IMR-90 (cell line): Measurements from ENCODE around the gene BDKRB1. TPM values are rescaled to one million over a fixed set of nuclear protein-coding genes. Genes with fewer than 3 reads are reported as not detected.

Experiments used
- ATAC-seq: fragments of 200-7000 bp; cut with Tn5 transposase; 2 replicates; pipeline ENCODE4 v1.9.1; 2020; ENCODE audit warnings: low read depth, mild to moderate bottlenecking, moderate library complexity
- BruUV-seq: library from RNA; stranded (reverse); fragments of 400-500 nt; replicated peaks from 2 replicates; lab custom pipeline; 2021; lab: Mats Ljungman, UMichigan
- CTCF ChIA-PET: fragments of 300-600 bp; formaldehyde crosslinking; extraction: SDS; loops from one replicate; lab custom pipeline; 2021; ENCODE audit warnings: antibody characterized with exemption; lab: Yijun Ruan, JAX
- POLR2A ChIA-PET: fragments of 300-600 bp; sonication (Branson Sonifier 250); formaldehyde crosslinking; loops from one replicate; lab custom pipeline; 2022; ENCODE audit warnings: antibody characterized with exemption; ENCODE audit not compliant: unreplicated experiment; lab: Charles Lee
- DNase-seq: peaks from one replicate; pipeline ENCODE4 v3.0.0; 2013
- H2AFZ ChIP-seq: replicated peaks from 2 replicates; pipeline ENCODE3; 2013; ENCODE audit warnings: low read length, mild to moderate bottlenecking; ENCODE audit not compliant: poor library complexity
- H2AK5ac ChIP-seq: 2 replicates; pipeline ENCODE4 v1.6.1; 2013; ENCODE audit warnings: low read depth, low read length, inconsistent platforms
- H2AK9ac ChIP-seq: replicated peaks from 2 replicates; pipeline ENCODE3; 2013; ENCODE audit warnings: mild to moderate bottlenecking, low read depth, low read length, moderate library complexity; ENCODE audit not compliant: poor library complexity
- H2BK120ac ChIP-seq: 2 replicates; pipeline ENCODE4 v1.6.1; 2013; ENCODE audit warnings: low read depth, low read length, inconsistent platforms
- H2BK15ac ChIP-seq: 3 replicates; pipeline ENCODE4 v1.6.1; 2013; ENCODE audit warnings: low read depth, low read length, inconsistent platforms
- H2BK20ac ChIP-seq: 2 replicates; pipeline ENCODE4 v1.6.1; 2013; ENCODE audit warnings: low read depth, mild to moderate bottlenecking, inconsistent platforms, low read length, moderate library complexity
- H2BK5ac ChIP-seq: 2 replicates; pipeline ENCODE4 v1.6.1; 2013; ENCODE audit warnings: mild to moderate bottlenecking, low read depth, low read length, inconsistent platforms; ENCODE audit not compliant: poor library complexity, severe bottlenecking
- H3K14ac ChIP-seq: replicated peaks from 2 replicates; pipeline ENCODE4 v1.6.1; 2013; ENCODE audit warnings: low read depth, low read length, inconsistent platforms
- H3K18ac ChIP-seq: 2 replicates; pipeline ENCODE4 v1.6.1; 2013; ENCODE audit warnings: low read depth, low read length, control low read depth
- H3K23ac ChIP-seq: 2 replicates; pipeline ENCODE4 v1.6.1; 2013; ENCODE audit warnings: low read depth, low read length, inconsistent platforms
- H3K27ac ChIP-seq: 2 replicates; pipeline ENCODE4 v1.5.1; 2013; ENCODE audit warnings: mild to moderate bottlenecking, control low read depth, low read length; ENCODE audit not compliant: insufficient read depth
- H3K27me3 ChIP-seq: 2 replicates; pipeline ENCODE4 v1.6.1; 2013; ENCODE audit warnings: low read length; ENCODE audit not compliant: control insufficient read depth, insufficient read depth
- H3K36me3 ChIP-seq: 2 replicates; pipeline ENCODE4 v1.6.1; 2013; ENCODE audit warnings: low read length, mixed read lengths; ENCODE audit not compliant: control insufficient read depth, insufficient read depth
- H3K4ac ChIP-seq: 2 replicates; pipeline ENCODE4 v1.6.1; 2013; ENCODE audit warnings: low read depth, low read length, inconsistent platforms
- H3K4me1 ChIP-seq: 2 replicates; pipeline ENCODE4 v1.6.1; 2013; ENCODE audit warnings: low read length, mixed read lengths; ENCODE audit not compliant: control insufficient read depth, insufficient read depth
- H3K4me2 ChIP-seq: 2 replicates; pipeline ENCODE4 v1.6.1; 2013; ENCODE audit warnings: low read depth, mild to moderate bottlenecking, control low read depth, low read length, moderate library complexity
- H3K4me3 ChIP-seq: 2 replicates; pipeline ENCODE4 v1.5.1; 2013; ENCODE audit warnings: low read depth, mild to moderate bottlenecking, control low read depth, low read length, moderate library complexity; ENCODE audit not compliant: insufficient read depth
- H3K56ac ChIP-seq: 2 replicates; pipeline ENCODE4 v1.6.1; 2013; ENCODE audit warnings: low read length, inconsistent platforms; ENCODE audit not compliant: insufficient read depth; ENCODE audit errors: extremely low read depth
- H3K79me1 ChIP-seq, 2 experiments: 2 replicates each; pipeline ENCODE4 v1.6.1; 2013; ENCODE audit warnings: low read length in 2 of 2, inconsistent platforms in 1 of 2, low read depth in 1 of 2
- H3K9ac ChIP-seq: 2 replicates; pipeline ENCODE4 v1.6.1; 2013; ENCODE audit warnings: low read depth, low read length, control low read depth
- H3K9me1 ChIP-seq: 2 replicates; pipeline ENCODE4 v1.6.1; 2013; ENCODE audit warnings: low read length, inconsistent platforms; ENCODE audit not compliant: insufficient read depth
- H3K9me3 ChIP-seq: 2 replicates; pipeline ENCODE4 v1.6.1; 2013; ENCODE audit warnings: low read length; ENCODE audit not compliant: control insufficient read depth, insufficient read depth
- H4K20me1 ChIP-seq: 2 replicates; pipeline ENCODE4 v1.6.1; 2013; ENCODE audit warnings: low read length, inconsistent platforms; ENCODE audit not compliant: insufficient read depth
- H4K5ac ChIP-seq: 2 replicates; pipeline ENCODE4 v1.6.1; 2013; ENCODE audit warnings: mild to moderate bottlenecking, low read depth, low read length, control low read depth
- H4K8ac ChIP-seq, 2 experiments: 2 replicates each; pipeline ENCODE4 v1.6.1; 2013; ENCODE audit warnings: low read depth in 2 of 2, low read length in 2 of 2, control low read depth in 1 of 2, inconsistent platforms in 1 of 2
- H4K91ac ChIP-seq: 2 replicates; pipeline ENCODE4 v1.6.1; 2013; ENCODE audit warnings: low read depth, low read length, inconsistent platforms; ENCODE audit not compliant: insufficient read depth
- BHLHE40 ChIP-seq: fragments of 150-350 bp; IDR thresholded peaks from 2 replicates; pipeline ENCODE4 v1.6.1; 2016; ENCODE audit warnings: mild to moderate bottlenecking, low read depth, low read length
- CEBPB ChIP-seq: IDR thresholded peaks from 2 replicates; pipeline ENCODE4 v1.6.1; 2012; ENCODE audit warnings: low read depth, low read length, improper control_type of control experiment
- CHD1 ChIP-seq: IDR thresholded peaks from 2 replicates; pipeline ENCODE4 v1.6.1; 2012; ENCODE audit warnings: low read depth, low read length, improper control_type of control experiment
- FOS ChIP-seq: fragments of 150-350 bp; IDR thresholded peaks from 2 replicates; pipeline ENCODE4 v1.6.1; 2016; ENCODE audit warnings: low read depth, low read length
- MAFK ChIP-seq: IDR thresholded peaks from 2 replicates; pipeline ENCODE4 v1.6.1; 2012; ENCODE audit warnings: low read depth, low read length, improper control_type of control experiment
- MAZ ChIP-seq: IDR thresholded peaks from 2 replicates; pipeline ENCODE4 v1.6.1; 2012; ENCODE audit warnings: low read depth, mild to moderate bottlenecking, low read length, improper control_type of control experiment, moderate library complexity, borderline replicate concordance
- MXI1 ChIP-seq: IDR thresholded peaks from 2 replicates; pipeline ENCODE4 v1.6.1; 2012; ENCODE audit warnings: low read depth, mild to moderate bottlenecking, low read length, moderate library complexity, borderline replicate concordance
- NFE2L2 ChIP-seq: fragments of 150-350 bp; IDR thresholded peaks from 2 replicates; pipeline ENCODE4 v1.6.1; 2016; ENCODE audit warnings: low read depth, mild to moderate bottlenecking, low read length
- POLR2A ChIP-seq: IDR thresholded peaks from 2 replicates; pipeline ENCODE4 v1.6.1; 2012; ENCODE audit warnings: mild to moderate bottlenecking, low read depth, low read length
- RAD21 ChIP-seq: IDR thresholded peaks from 2 replicates; pipeline ENCODE4 v1.6.1; 2012; ENCODE audit warnings: low read length, improper control_type of control experiment
- SMC3 ChIP-seq: fragments of 150-350 bp; IDR thresholded peaks from 2 replicates; pipeline ENCODE4 v1.6.1; 2016; ENCODE audit warnings: low read depth, mild to moderate bottlenecking, antibody characterized with exemption, low read length, moderate library complexity
- WGBS, 2 experiments: methylation state at CpG; one replicate each; pipeline versions ENCODE4 v1.1.5 to v1.1.7; 2013; ENCODE audit warnings: missing lambda C conversion rate in 2 of 2; ENCODE audit not compliant: insufficient read length in 1 of 2; ENCODE audit errors: extremely low coverage in 2 of 2; 5-methylcytosine and 5-hydroxymethylcytosine counted together
- dilution Hi-C: fragments of 300-500 bp; cut with HindIII; formaldehyde crosslinking; loops from one replicate; pipeline ENCODE4 v1.14.3; 2018; ENCODE audit warnings: low sequenced_read_pairs; ENCODE audit not compliant: unreplicated experiment
- in situ Hi-C: fragments of 300-500 bp; cut with MboI; formaldehyde crosslinking; loops from 3 replicates; pipeline ENCODE4 v1.14.3; 2019; ENCODE audit warnings: low sequenced_read_pairs, inconsistent platforms, mixed read lengths
- intact Hi-C: fragments of 100-400 bp; cut with micrococcal nuclease; formaldehyde crosslinking; loops from 2 replicates; pipeline ENCODE4 v1.10.0; 2022
- polyA plus RNA-seq, 3 experiments: library from polyadenylated mRNA; depleted of rRNA; stranded (reverse); fragments of >200 nt; gene quantifications; 2 replicates each; pipeline ENCODE4 v1.2.3, GENCODE V29; 2012; ENCODE audit warnings: low replicate concordance in 1 of 3
- total RNA-seq: library from RNA; depleted of rRNA; stranded (reverse); fragments of >200 nt; gene quantifications from 2 replicates; pipeline ENCODE4 v1.2.3, GENCODE V29; 2012
- TF ChIP-seq, protein P1 (sequence below): conservative IDR thresholded peaks from 2 replicates; pipeline ENCODE4 v1.5.1; 2012; ENCODE audit warnings: mild to moderate bottlenecking, low read depth, low read length, improper control_type of control experiment
- TF ChIP-seq, protein P2 (sequence below): fragments of 150-350 bp; IDR thresholded peaks from 2 replicates; pipeline ENCODE4 v1.6.1; 2016; ENCODE audit warnings: low read depth, mild to moderate bottlenecking, low read length, moderate library complexity, borderline replicate concordance

Gene BDKRB1
- total and polyA plus RNA-seq, 2 of the 4 experiments (the other 2 are of a cell fraction), result 56.5 to 130 TPM

DNA sequence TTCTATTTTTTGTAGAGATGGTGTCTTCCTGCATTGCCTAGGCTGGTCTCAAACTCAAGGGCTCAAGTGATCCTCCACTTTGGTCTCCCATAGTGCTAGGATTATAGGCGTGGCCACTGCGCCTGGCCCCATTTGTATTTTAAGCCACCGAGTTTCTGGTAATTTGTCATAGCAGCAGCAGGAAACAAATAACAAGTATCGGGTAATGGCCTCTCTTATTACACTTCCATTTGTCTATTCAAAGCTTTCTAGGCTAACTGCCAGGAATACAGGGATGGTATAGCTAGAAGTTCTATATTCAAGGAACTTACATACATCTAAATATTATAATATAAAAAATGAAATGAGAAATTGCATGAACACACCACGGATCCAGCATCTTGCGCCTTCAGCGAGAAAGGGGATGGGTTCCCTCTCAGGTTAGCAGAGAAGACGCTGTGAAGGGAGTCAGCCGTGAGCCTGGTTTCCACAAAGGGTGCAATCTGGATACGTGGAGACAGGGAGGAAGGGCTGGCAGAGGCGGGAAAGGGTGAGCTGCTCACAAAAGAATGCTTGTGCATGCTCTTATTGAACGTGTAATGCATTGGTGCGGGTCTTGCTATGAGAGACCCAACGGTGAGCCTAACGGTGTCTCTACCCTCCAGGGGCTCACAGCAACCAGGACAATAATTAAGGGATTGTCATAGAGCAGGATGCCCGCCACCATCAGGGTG lies 9.5 kb downstream of the BDKRB1 start:
- 79% methylated on average over 11 of the region's 16 CpGs; no CpG with 5 or more reads in 1 of the 2 experiments for WGBS, 2 experiments
- POLR2A ChIA-PET, result no interaction called here
- ATAC-seq, result no peak
- Histone ChIP-seq H2BK20ac (peak overlapping the region; percentile 36; the same call in 1 of the 2 replicates), H4K91ac (peak overlapping the region; percentile 48), H3K9me1 (peaks cover 36% of the 10 kb centered on the region), H2BK120ac (peak overlapping the region; percentile 30; the same call in 1 of the 2 replicates), H4K5ac (peak overlapping the region; percentile 52), H3K36me3 (peaks cover 58% of the 10 kb centered on the region), H3K4me1 (peaks cover 53% of the 10 kb centered on the region), H3K9ac (0 out of 2 replicates have a peak overlapping the region, but pooled peaks have one; percentile 4), H2AK9ac (no peak overlapping the region), H3K4me2 (no peak overlapping the region), H3K4ac (peak overlapping the region; percentile 65), H3K18ac (peak overlapping the region; percentile 60), H3K23ac (no peak overlapping the region), H3K27me3 (no peaks in the 10 kb centered on the region), H3K27ac (peak overlapping the region; percentile 70), H3K79me1 (peaks cover 29 to 83% of the 10 kb centered on the region in 2 experiments), H3K9me3 (no peaks in the 10 kb centered on the region), H2BK5ac (peak overlapping the region; percentile 61), H4K8ac (peak overlapping the region; percentile 56 to 67; a peak in 2 of 4 replicates), H3K56ac (no peak overlapping the region), H2BK15ac (0 out of 3 replicates have a peak overlapping the region, but pooled peaks have one; percentile 9), H2AFZ (no peak overlapping the region), H4K20me1 (peaks cover 28% of the 10 kb centered on the region), H3K14ac (0 out of 2 replicates have a peak overlapping the region, but pooled peaks have one; percentile 54), H3K4me3 (no peak overlapping the region), H2AK5ac (peak overlapping the region; percentile 75)
- intact Hi-C loops, result loop anchor here (5.0 to 10.0 kb wide), 2 partner anchors 143 to 731 kb away; partner anchors contain the start of gene GLRX5
- CTCF ChIA-PET, result no interaction called here
- in situ Hi-C loops, result loop anchor here (25.0 kb wide), 1 partner anchor 728 kb away; the partner anchor contains the start of gene GLRX5
- BruUV-seq, result no TSS peak
- TF ChIP-seq SMC3 (no peak), CHD1 (no peak), MAFK (no peak), FOS (no peak), CEBPB (no peak), POLR2A (no peak), RAD21 (no peak), MAZ (no peak), BHLHE40 (no peak), NFE2L2 (no peak), MXI1 (no peak)
- TF ChIP-seq, protein P1, sequence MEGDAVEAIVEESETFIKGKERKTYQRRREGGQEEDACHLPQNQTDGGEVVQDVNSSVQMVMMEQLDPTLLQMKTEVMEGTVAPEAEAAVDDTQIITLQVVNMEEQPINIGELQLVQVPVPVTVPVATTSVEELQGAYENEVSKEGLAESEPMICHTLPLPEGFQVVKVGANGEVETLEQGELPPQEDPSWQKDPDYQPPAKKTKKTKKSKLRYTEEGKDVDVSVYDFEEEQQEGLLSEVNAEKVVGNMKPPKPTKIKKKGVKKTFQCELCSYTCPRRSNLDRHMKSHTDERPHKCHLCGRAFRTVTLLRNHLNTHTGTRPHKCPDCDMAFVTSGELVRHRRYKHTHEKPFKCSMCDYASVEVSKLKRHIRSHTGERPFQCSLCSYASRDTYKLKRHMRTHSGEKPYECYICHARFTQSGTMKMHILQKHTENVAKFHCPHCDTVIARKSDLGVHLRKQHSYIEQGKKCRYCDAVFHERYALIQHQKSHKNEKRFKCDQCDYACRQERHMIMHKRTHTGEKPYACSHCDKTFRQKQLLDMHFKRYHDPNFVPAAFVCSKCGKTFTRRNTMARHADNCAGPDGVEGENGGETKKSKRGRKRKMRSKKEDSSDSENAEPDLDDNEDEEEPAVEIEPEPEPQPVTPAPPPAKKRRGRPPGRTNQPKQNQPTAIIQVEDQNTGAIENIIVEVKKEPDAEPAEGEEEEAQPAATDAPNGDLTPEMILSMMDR, result no peak
- TF ChIP-seq, protein P2, sequence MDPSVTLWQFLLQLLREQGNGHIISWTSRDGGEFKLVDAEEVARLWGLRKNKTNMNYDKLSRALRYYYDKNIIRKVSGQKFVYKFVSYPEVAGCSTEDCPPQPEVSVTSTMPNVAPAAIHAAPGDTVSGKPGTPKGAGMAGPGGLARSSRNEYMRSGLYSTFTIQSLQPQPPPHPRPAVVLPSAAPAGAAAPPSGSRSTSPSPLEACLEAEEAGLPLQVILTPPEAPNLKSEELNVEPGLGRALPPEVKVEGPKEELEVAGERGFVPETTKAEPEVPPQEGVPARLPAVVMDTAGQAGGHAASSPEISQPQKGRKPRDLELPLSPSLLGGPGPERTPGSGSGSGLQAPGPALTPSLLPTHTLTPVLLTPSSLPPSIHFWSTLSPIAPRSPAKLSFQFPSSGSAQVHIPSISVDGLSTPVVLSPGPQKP, result no peak
- peak; percentile 35 for DNase-seq
- dilution Hi-C loops, result no loop called here
